Activated T-cell treated with anti-CD3 and anti-CD28 coated beads, Interleukin-2, amount 50 U/mL, for 24 hours (primary cell): ENCODE measurements around the gene RNF208.

Experiments used
- DNase-seq: peaks from one replicate; pipeline ENCODE4 v3.0.0-alpha.2; 2020
- H3K27ac Mint-ChIP-seq: 2 replicates; pipeline ENCODE4 v1.8.0; 2020; ENCODE audit warnings: mild to moderate bottlenecking, mixed read lengths
- H3K27me3 Mint-ChIP-seq: 2 replicates; pipeline ENCODE4 v1.8.0; 2020; ENCODE audit warnings: mixed read lengths
- H3K36me3 Mint-ChIP-seq: 2 replicates; pipeline ENCODE4 v1.8.0; 2020; ENCODE audit warnings: low read depth, mixed read lengths
- H3K4me1 Mint-ChIP-seq: 2 replicates; pipeline ENCODE4 v1.8.0; 2020; ENCODE audit warnings: low read depth, mixed read lengths
- H3K4me3 Mint-ChIP-seq: 2 replicates; pipeline ENCODE4 v1.8.0; 2020; ENCODE audit warnings: mild to moderate bottlenecking, moderate library complexity, mixed read lengths
- H3K9me3 Mint-ChIP-seq: 2 replicates; pipeline ENCODE4 v1.8.0; 2020; ENCODE audit warnings: mixed read lengths

RNF208 gene

GRCh38 chr9:137182836-137183235, 39.2 kb downstream of the RNF208 start:
- Mint-ChIP-seq H3K27ac (no peak overlapping the region), H3K9me3 (no peaks in the 10 kb centered on the region)

GRCh38 chr9:137181680-137182079, 40.4 kb downstream of the RNF208 start:
- Mint-ChIP-seq H3K36me3 (peaks cover 79% of the 10 kb centered on the region), H3K27ac (no peak overlapping the region), H3K4me3 (no peak overlapping the region), H3K4me1 (peaks cover 16% of the 10 kb centered on the region), H3K9me3 (no peaks in the 10 kb centered on the region), H3K27me3 (no peaks in the 10 kb centered on the region)
- no peak for DNase-seq

More at GRCh38 chr9:137182836-137183235, 39.2 kb downstream of the RNF208 start:
- no peaks in the 10 kb centered on the region for H3K27me3 Mint-ChIP-seq
- no peak overlapping the region for H3K4me3 Mint-ChIP-seq
- H3K4me1 Mint-ChIP-seq: peaks cover 26% of the 10 kb centered on the region
- peaks cover 84% of the 10 kb centered on the region for H3K36me3 Mint-ChIP-seq
- DNase-seq: no peak

GRCh38 chr9:137180491-137180890, 41.5 kb downstream of the RNF208 start:
- no peaks in the 10 kb centered on the region for H3K9me3 Mint-ChIP-seq
- H3K27ac Mint-ChIP-seq: no peak overlapping the region
- no peak overlapping the region for H3K4me3 Mint-ChIP-seq
- no peaks in the 10 kb centered on the region for H3K27me3 Mint-ChIP-seq
- DNase-seq: no peak
- peaks cover 68% of the 10 kb centered on the region for H3K36me3 Mint-ChIP-seq
- peaks cover 5% of the 10 kb centered on the region for H3K4me1 Mint-ChIP-seq

DNA sequence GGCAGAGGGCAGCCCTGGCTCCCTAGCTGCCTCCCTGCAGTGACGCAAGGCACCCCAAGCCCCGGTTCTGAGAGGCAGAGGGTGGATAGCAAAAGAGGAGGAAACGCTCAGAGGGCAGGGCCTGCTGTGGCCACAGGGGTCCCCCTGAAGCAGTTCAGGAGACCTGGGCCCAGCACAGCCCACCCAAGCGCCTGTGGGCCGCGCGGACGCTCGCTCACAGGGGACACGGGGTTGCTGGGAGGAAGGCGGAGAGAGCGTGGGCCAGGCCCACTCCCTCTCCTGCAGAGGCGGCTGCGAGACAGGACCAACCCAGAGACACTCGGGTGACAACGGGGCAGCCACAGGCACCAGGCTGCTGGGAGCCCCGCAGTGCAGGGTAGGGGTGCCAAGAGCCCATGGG, 42.3 kb downstream of the RNF208 start:
- Mint-ChIP-seq H3K27me3 (no peaks in the 10 kb centered on the region), H3K27ac (no peak overlapping the region), H3K36me3 (peaks cover 64% of the 10 kb centered on the region), H3K4me3 (no peak overlapping the region), H3K9me3 (no peaks in the 10 kb centered on the region), H3K4me1 (peaks cover 4% of the 10 kb centered on the region)
- no peak for DNase-seq

DNA sequence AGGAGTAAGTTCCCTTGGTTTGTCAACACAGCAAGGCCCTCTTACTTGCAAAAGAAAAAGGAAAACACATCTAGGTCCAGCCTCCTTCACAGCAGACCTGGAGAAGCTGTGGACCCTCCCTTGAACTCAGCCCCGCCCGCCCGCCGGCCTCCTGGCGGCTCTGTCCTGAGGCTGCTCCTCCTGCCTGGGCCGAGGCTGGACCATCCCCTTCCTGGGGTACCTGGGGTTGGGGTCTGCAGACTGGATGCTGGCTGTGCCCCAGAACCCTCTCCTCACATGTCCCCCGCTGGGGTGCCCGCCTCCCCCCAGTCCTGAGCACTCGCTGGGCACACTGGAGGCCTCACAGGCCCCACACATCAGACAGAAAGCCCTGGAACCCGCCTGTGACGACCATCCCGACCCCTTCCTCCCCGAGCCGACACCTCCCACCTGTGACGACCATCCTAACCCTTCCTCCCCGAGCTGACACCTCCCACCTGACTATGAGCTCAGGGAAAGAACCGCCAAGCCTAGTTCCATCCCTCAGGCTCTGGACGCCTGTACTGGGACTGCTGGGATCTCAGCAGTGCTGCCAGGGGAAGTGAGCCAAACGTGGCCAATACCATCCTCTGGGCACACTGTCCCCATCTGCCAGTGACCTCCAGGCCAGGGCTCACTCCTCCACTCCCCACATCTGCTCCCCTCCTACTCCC, 43.0 kb downstream of the RNF208 start:
- H3K27me3 Mint-ChIP-seq: peaks cover 1% of the 10 kb centered on the region
- H3K4me3 Mint-ChIP-seq: no peak overlapping the region
- no peak overlapping the region for H3K27ac Mint-ChIP-seq
- H3K9me3 Mint-ChIP-seq: no peaks in the 10 kb centered on the region
- H3K4me1 Mint-ChIP-seq: peaks cover 7% of the 10 kb centered on the region
- DNase-seq: no peak
- H3K36me3 Mint-ChIP-seq: peaks cover 58% of the 10 kb centered on the region

- no peak for DNase-seq
- H3K27ac Mint-ChIP-seq: no peak overlapping the region
- peaks cover 7% of the 10 kb centered on the region for H3K4me1 Mint-ChIP-seq
- peaks cover 6% of the 10 kb centered on the region for H3K27me3 Mint-ChIP-seq
- H3K9me3 Mint-ChIP-seq: no peaks in the 10 kb centered on the region
- H3K36me3 Mint-ChIP-seq: peaks cover 51% of the 10 kb centered on the region
- H3K4me3 Mint-ChIP-seq: no peak overlapping the region
These were observed 43.7 kb downstream of the RNF208 start for GRCh38 chr9:137178201-137178938.

- no peak overlapping the region for H3K4me3 Mint-ChIP-seq
- peak; percentile 46 for DNase-seq
- no peak overlapping the region for H3K27ac Mint-ChIP-seq
- H3K4me1 Mint-ChIP-seq: peaks cover 7% of the 10 kb centered on the region
- peaks cover 23% of the 10 kb centered on the region for H3K27me3 Mint-ChIP-seq
- peaks cover 34% of the 10 kb centered on the region for H3K36me3 Mint-ChIP-seq
- no peaks in the 10 kb centered on the region for H3K9me3 Mint-ChIP-seq
These were observed 45.5 kb downstream of the RNF208 start for GRCh38 chr9:137176302-137177182.

DNA sequence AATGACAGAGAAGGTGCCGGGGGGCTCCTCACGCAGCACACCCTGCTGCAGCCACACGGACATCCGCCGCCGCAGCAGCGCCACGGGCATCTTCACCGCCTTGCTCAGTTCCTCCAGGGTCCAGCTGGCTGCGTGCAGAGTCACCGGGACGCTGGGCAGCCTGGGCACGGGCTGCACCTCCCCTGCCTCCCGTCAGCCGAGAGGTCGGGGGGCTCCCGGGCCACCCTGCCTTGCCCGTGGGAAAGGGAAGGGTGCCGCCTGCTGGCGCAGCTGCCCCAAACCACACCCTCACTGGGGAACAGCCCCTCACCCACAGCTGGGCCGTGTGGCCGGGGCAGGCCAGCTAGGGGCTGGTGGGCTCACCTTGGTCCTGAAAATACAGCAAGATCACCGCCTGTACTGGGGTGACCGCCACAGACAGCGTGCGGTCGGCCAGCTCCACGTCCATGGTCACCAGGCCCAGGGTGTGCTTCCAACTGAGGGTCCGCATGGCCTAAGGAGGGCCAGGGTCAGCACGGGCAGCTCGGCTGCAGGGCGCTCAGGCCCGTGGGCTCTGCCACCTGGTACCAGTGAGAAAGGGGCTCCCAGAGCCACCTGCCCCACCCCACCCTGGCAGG, 46.6 kb downstream of the RNF208 start:
- Mint-ChIP-seq H3K4me1 (peaks cover 7% of the 10 kb centered on the region), H3K27ac (no peak overlapping the region), H3K9me3 (no peaks in the 10 kb centered on the region), H3K36me3 (peaks cover 26% of the 10 kb centered on the region), H3K4me3 (no peak overlapping the region), H3K27me3 (peaks cover 33% of the 10 kb centered on the region)
- no peak for DNase-seq

DNA sequence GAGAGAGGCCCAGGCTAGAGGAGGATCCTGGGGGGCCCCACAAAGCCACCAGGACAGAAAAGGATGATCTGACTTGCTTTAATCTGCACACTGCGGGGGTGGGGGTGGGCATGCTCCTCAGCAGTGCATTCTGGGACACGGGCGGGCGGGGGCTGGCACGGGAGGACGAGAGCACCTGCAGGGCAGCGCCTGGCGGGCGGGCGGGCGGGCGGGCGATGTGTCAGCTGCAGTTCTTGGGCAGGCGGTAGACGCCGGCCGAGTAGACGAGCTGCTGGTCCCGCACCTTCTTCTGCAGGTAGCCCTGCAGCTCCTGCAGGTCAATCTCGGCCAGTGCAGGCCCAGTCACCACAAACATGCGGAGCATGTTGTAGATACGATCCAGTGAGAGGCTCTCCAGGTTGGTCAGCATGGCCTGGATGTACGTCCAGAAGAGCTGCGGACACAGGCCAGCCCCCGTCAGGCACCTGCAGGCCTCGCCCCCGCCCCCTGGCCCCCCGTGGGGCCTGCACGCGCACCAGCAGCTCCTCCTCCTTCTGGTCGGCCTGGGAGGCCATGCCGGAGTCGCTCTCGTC, 47.2 kb downstream of the RNF208 start:
- no peak overlapping the region for H3K4me3 Mint-ChIP-seq
- no peak overlapping the region for H3K27ac Mint-ChIP-seq
- H3K27me3 Mint-ChIP-seq: peaks cover 39% of the 10 kb centered on the region
- DNase-seq: no peak
- H3K36me3 Mint-ChIP-seq: peaks cover 22% of the 10 kb centered on the region
- no peaks in the 10 kb centered on the region for H3K9me3 Mint-ChIP-seq
- peaks cover 7% of the 10 kb centered on the region for H3K4me1 Mint-ChIP-seq

- H3K9me3 Mint-ChIP-seq: no peaks in the 10 kb centered on the region
These were observed 48.0 kb downstream of the RNF208 start for GRCh38 chr9:137173796-137174664.

DNA sequence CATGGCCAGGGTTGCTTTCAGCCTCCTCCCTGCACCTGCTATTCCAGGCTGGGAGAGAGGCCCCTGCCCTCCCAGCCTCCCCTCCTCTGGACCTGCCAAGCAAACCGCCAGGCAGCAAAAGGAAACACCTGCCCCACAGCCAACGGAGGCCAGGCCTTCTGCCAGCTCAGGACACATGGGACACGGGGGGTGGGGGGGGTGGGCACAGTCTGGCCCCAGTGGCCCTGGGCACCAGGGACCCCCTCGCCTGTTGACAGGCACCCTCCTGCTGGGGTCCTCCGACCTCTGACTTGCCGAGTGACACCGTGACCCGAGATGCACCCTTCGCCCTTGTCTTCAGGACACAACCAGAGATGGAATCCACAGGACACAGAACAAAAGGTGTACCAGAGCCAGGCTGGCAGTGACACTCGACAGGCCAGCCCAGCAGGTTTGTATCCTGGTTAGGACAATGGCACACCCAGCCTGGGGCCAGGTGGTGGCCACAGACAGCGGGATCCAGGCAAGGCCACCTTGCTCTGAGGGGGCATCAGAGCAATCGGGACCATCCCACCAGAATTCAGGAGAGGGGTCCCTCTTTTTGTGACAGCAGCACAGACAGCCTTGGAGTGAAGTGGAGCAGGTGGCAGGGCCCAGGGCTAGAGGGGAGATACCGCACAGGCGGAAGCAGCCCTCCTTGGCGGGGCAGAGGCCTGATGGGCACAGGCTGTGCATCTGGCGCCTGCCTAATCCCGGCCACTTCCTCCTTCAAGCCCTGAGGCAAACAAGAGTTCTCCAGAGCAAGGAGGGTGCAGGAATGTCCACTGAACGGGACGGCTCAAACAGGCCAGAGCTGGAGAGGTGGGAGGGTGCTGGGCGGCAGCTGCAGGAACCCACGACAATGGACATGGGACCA, 48.9 kb downstream of the RNF208 start:
- H3K27ac Mint-ChIP-seq: no peak overlapping the region
- no peak overlapping the region for H3K4me3 Mint-ChIP-seq
- peaks cover 10% of the 10 kb centered on the region for H3K4me1 Mint-ChIP-seq
- peaks cover 47% of the 10 kb centered on the region for H3K27me3 Mint-ChIP-seq
- no peaks in the 10 kb centered on the region for H3K9me3 Mint-ChIP-seq
- DNase-seq: no peak
- peaks cover 10% of the 10 kb centered on the region for H3K36me3 Mint-ChIP-seq

More at GRCh38 chr9:137173796-137174664, 48.0 kb downstream of the RNF208 start:
- Mint-ChIP-seq H3K4me1 (peaks cover 7% of the 10 kb centered on the region), H3K36me3 (peaks cover 15% of the 10 kb centered on the region), H3K27ac (no peak overlapping the region), H3K4me3 (no peak overlapping the region), H3K27me3 (peaks cover 42% of the 10 kb centered on the region)
- no peak for DNase-seq

DNA sequence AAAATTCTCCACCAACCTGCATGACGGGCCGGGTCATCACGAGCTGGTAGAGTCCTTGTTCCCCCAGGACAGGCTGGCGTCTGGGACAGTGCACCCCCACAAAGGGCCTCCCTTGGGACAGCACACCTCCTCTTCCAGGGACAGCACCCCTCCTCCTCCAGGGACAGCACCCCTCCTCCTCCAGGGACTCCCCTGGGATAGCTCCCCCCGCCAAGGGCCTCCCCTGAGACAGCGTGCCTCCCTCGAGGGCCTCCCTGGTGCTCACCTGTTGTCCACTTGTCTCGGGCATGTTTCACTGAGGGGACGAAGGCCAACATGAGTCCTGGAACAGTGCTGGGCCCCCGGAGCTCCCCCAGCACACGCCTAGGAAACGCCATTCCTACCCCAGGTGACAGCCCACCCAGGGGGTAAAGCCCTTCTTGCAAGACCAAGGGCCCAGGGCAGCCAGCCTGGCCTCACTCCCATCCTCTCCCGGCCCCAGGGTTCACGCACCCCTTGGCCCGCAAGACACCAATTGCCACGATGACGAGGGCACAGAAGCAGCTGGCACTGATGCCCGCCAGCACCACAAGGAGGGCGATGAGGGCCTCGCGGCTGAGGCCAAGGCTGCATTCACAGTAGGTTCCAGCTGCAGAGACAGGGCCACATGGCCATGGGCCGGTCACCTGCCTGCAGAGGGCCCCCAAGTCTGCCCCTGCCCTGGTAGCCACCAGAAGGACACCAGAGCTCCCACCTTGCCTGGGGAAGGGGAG, 50.7 kb downstream of the RNF208 start:
- DNase-seq: no peak
- Mint-ChIP-seq H3K27ac (no peak overlapping the region), H3K4me3 (no peak overlapping the region), H3K9me3 (no peaks in the 10 kb centered on the region), H3K27me3 (peaks cover 57% of the 10 kb centered on the region), H3K36me3 (no peaks in the 10 kb centered on the region), H3K4me1 (peaks cover 12% of the 10 kb centered on the region)
